ENCODE data around the gene ERI2. TPM values are rescaled to one million over a fixed set of nuclear protein-coding genes. Genes with fewer than 3 reads are reported as not detected.

ERI2 gene
- total RNA-seq, 1 donor from 2014 or later = 7.1 TPM

DNA sequence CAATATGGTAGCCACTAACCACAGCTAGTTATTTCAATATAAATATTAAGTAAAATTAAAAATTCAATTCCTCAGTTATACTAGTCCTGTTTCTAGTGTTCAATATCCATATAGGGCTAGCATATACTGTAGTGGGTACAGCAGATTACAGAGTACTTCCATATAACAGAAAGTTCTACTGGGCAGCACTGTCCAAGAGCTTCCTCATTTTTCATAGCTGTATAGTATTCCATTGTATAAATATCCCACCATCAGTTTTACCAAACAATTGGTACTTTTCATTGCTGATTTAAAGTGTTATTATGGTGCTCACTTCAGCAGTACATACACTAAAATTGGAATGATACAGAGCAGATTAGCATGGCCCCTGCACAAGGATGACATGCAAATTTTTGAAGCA lies 22.1 kb downstream of the ERI2 start:
- Mint-ChIP-seq H3K36me3 (ENCODE audit: low read depth, unreplicated experiment) (no peaks in the 10 kb centered on the region), H3K9me3 (ENCODE audit: unreplicated experiment) (no peaks in the 10 kb centered on the region), H3K27me3 (ENCODE audit: unreplicated experiment) (no peaks in the 10 kb centered on the region), H3K27ac (ENCODE audit: unreplicated experiment) (no peak overlapping the region), H3K4me1 (ENCODE audit: unreplicated experiment) (no peaks in the 10 kb centered on the region), H3K4me3 (ENCODE audit: unreplicated experiment) (no peak overlapping the region)
- no peak for TF ChIP-seq CTCF (IDR thresholded peaks at IDR 0.05; ENCODE audit: unreplicated experiment)
- no peak for DNase-seq (ENCODE audit: low spot score)

DNA sequence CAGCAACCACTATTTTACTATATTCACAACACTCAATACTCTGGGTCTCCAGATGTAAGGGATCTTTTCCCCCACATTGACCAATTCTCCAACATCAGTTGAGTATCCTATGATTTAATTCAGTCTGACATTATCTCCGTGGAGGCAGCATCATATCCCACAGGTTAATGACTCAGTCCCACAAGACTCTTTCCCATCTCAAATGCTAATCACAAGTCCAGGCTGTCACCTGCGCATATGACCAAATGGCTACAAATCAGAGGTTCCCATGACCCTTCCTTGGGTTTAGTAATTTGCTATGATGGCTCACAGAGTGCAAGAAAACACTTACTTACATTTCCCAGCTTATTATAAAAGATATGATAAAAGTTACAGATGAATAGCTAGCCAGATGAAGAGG lies 23.8 kb downstream of the ERI2 start:
- no peak overlapping the region for H3K27ac Mint-ChIP-seq (ENCODE audit: unreplicated experiment)
- H3K4me3 Mint-ChIP-seq (ENCODE audit: unreplicated experiment) = no peak overlapping the region
- H3K27me3 Mint-ChIP-seq (ENCODE audit: unreplicated experiment) = no peaks in the 10 kb centered on the region
- DNase-seq (ENCODE audit: low spot score) = no peak
- H3K4me1 Mint-ChIP-seq (ENCODE audit: unreplicated experiment) = no peaks in the 10 kb centered on the region
- no peaks in the 10 kb centered on the region for H3K36me3 Mint-ChIP-seq (ENCODE audit: low read depth, unreplicated experiment)
- no peak for TF ChIP-seq CTCF (IDR thresholded peaks at IDR 0.05; ENCODE audit: unreplicated experiment)
- no peaks in the 10 kb centered on the region for H3K9me3 Mint-ChIP-seq (ENCODE audit: unreplicated experiment)

- Mint-ChIP-seq H3K4me1 (ENCODE audit: unreplicated experiment) (no peaks in the 10 kb centered on the region), H3K27me3 (ENCODE audit: unreplicated experiment) (no peaks in the 10 kb centered on the region), H3K36me3 (ENCODE audit: low read depth, unreplicated experiment) (no peaks in the 10 kb centered on the region), H3K9me3 (ENCODE audit: unreplicated experiment) (no peaks in the 10 kb centered on the region), H3K27ac (ENCODE audit: unreplicated experiment) (no peak overlapping the region), H3K4me3 (ENCODE audit: unreplicated experiment) (no peak overlapping the region)
- no peak for DNase-seq (ENCODE audit: low spot score)
- no peak for TF ChIP-seq CTCF (IDR thresholded peaks at IDR 0.05; ENCODE audit: unreplicated experiment)
Observed at GRCh38 chr16:20781697-20782096, 24.6 kb downstream of the ERI2 start.

GRCh38 chr16:20774703-20775362 lies 31.4 kb downstream of the ERI2 start:
- H3K4me3 Mint-ChIP-seq (ENCODE audit: unreplicated experiment) = no peak overlapping the region
- H3K27ac Mint-ChIP-seq (ENCODE audit: unreplicated experiment) = no peak overlapping the region
- H3K4me1 Mint-ChIP-seq (ENCODE audit: unreplicated experiment) = no peaks in the 10 kb centered on the region
- DNase-seq (ENCODE audit: low spot score) = peak; percentile 87
- peak; percentile 79 for TF ChIP-seq CTCF (IDR thresholded peaks at IDR 0.05; ENCODE audit: unreplicated experiment)
- no peaks in the 10 kb centered on the region for H3K27me3 Mint-ChIP-seq (ENCODE audit: unreplicated experiment)
- no peaks in the 10 kb centered on the region for H3K36me3 Mint-ChIP-seq (ENCODE audit: low read depth, unreplicated experiment)
- no peaks in the 10 kb centered on the region for H3K9me3 Mint-ChIP-seq (ENCODE audit: unreplicated experiment)

GRCh38 chr16:20773679-20774078 lies 32.6 kb downstream of the ERI2 start:
- H3K27me3 Mint-ChIP-seq (ENCODE audit: unreplicated experiment) = no peaks in the 10 kb centered on the region
- H3K9me3 Mint-ChIP-seq (ENCODE audit: unreplicated experiment) = no peaks in the 10 kb centered on the region
- H3K36me3 Mint-ChIP-seq (ENCODE audit: low read depth, unreplicated experiment) = no peaks in the 10 kb centered on the region
- no peak for TF ChIP-seq CTCF (IDR thresholded peaks at IDR 0.05; ENCODE audit: unreplicated experiment)
- H3K4me3 Mint-ChIP-seq (ENCODE audit: unreplicated experiment) = no peak overlapping the region
- no peaks in the 10 kb centered on the region for H3K4me1 Mint-ChIP-seq (ENCODE audit: unreplicated experiment)
- no peak overlapping the region for H3K27ac Mint-ChIP-seq (ENCODE audit: unreplicated experiment)
- no peak for DNase-seq (ENCODE audit: low spot score)
